IMR-90 (cell line): ENCODE results near the gene TCEAL1. TPM values are rescaled to one million over a fixed set of nuclear protein-coding genes. Genes with fewer than 3 reads are reported as not detected.
A peak's percentile ranks its signal among the peaks of the same experiment; 100 is the strongest.

Source experiments
- ATAC-seq: fragments of 200-7000 bp; cut with Tn5 transposase; 2 replicates; pipeline ENCODE4 v1.9.1; 2020; ENCODE audit warnings: low read depth, mild to moderate bottlenecking, moderate library complexity
- BruUV-seq: library from RNA; stranded (reverse); fragments of 400-500 nt; replicated peaks from 2 replicates; lab custom pipeline; 2021; lab: Mats Ljungman, UMichigan
- CTCF ChIA-PET: fragments of 300-600 bp; formaldehyde crosslinking; extraction: SDS; loops from one replicate; lab custom pipeline; 2021; ENCODE audit warnings: antibody characterized with exemption; lab: Yijun Ruan, JAX
- POLR2A ChIA-PET: fragments of 300-600 bp; sonication (Branson Sonifier 250); formaldehyde crosslinking; loops from one replicate; lab custom pipeline; 2022; ENCODE audit warnings: antibody characterized with exemption; ENCODE audit not compliant: unreplicated experiment; lab: Charles Lee
- DNase-seq: peaks from one replicate; pipeline ENCODE4 v3.0.0; 2013
- H2AFZ ChIP-seq: replicated peaks from 2 replicates; pipeline ENCODE3; 2013; ENCODE audit warnings: low read length, mild to moderate bottlenecking; ENCODE audit not compliant: poor library complexity
- H2AK5ac ChIP-seq: 2 replicates; pipeline ENCODE4 v1.6.1; 2013; ENCODE audit warnings: low read depth, low read length, inconsistent platforms
- H2AK9ac ChIP-seq: replicated peaks from 2 replicates; pipeline ENCODE3; 2013; ENCODE audit warnings: mild to moderate bottlenecking, low read depth, low read length, moderate library complexity; ENCODE audit not compliant: poor library complexity
- H2BK120ac ChIP-seq: 2 replicates; pipeline ENCODE4 v1.6.1; 2013; ENCODE audit warnings: low read depth, low read length, inconsistent platforms
- H2BK15ac ChIP-seq: 3 replicates; pipeline ENCODE4 v1.6.1; 2013; ENCODE audit warnings: low read depth, low read length, inconsistent platforms
- H2BK20ac ChIP-seq: 2 replicates; pipeline ENCODE4 v1.6.1; 2013; ENCODE audit warnings: low read depth, mild to moderate bottlenecking, inconsistent platforms, low read length, moderate library complexity
- H2BK5ac ChIP-seq: 2 replicates; pipeline ENCODE4 v1.6.1; 2013; ENCODE audit warnings: mild to moderate bottlenecking, low read depth, low read length, inconsistent platforms; ENCODE audit not compliant: poor library complexity, severe bottlenecking
- H3K14ac ChIP-seq: replicated peaks from 2 replicates; pipeline ENCODE4 v1.6.1; 2013; ENCODE audit warnings: low read depth, low read length, inconsistent platforms
- H3K18ac ChIP-seq: 2 replicates; pipeline ENCODE4 v1.6.1; 2013; ENCODE audit warnings: low read depth, low read length, control low read depth
- H3K23ac ChIP-seq: 2 replicates; pipeline ENCODE4 v1.6.1; 2013; ENCODE audit warnings: low read depth, low read length, inconsistent platforms
- H3K27ac ChIP-seq: 2 replicates; pipeline ENCODE4 v1.5.1; 2013; ENCODE audit warnings: mild to moderate bottlenecking, control low read depth, low read length; ENCODE audit not compliant: insufficient read depth
- H3K27me3 ChIP-seq: 2 replicates; pipeline ENCODE4 v1.6.1; 2013; ENCODE audit warnings: low read length; ENCODE audit not compliant: control insufficient read depth, insufficient read depth
- H3K36me3 ChIP-seq: 2 replicates; pipeline ENCODE4 v1.6.1; 2013; ENCODE audit warnings: low read length, mixed read lengths; ENCODE audit not compliant: control insufficient read depth, insufficient read depth
- H3K4ac ChIP-seq: 2 replicates; pipeline ENCODE4 v1.6.1; 2013; ENCODE audit warnings: low read depth, low read length, inconsistent platforms
- H3K4me1 ChIP-seq: 2 replicates; pipeline ENCODE4 v1.6.1; 2013; ENCODE audit warnings: low read length, mixed read lengths; ENCODE audit not compliant: control insufficient read depth, insufficient read depth
- H3K4me2 ChIP-seq: 2 replicates; pipeline ENCODE4 v1.6.1; 2013; ENCODE audit warnings: low read depth, mild to moderate bottlenecking, control low read depth, low read length, moderate library complexity
- H3K4me3 ChIP-seq: 2 replicates; pipeline ENCODE4 v1.5.1; 2013; ENCODE audit warnings: low read depth, mild to moderate bottlenecking, control low read depth, low read length, moderate library complexity; ENCODE audit not compliant: insufficient read depth
- H3K56ac ChIP-seq: 2 replicates; pipeline ENCODE4 v1.6.1; 2013; ENCODE audit warnings: low read length, inconsistent platforms; ENCODE audit not compliant: insufficient read depth; ENCODE audit errors: extremely low read depth
- H3K79me1 ChIP-seq, 2 experiments: 2 replicates each; pipeline ENCODE4 v1.6.1; 2013; ENCODE audit warnings: low read length in 2 of 2, inconsistent platforms in 1 of 2, low read depth in 1 of 2
- H3K9ac ChIP-seq: 2 replicates; pipeline ENCODE4 v1.6.1; 2013; ENCODE audit warnings: low read depth, low read length, control low read depth
- H3K9me1 ChIP-seq: 2 replicates; pipeline ENCODE4 v1.6.1; 2013; ENCODE audit warnings: low read length, inconsistent platforms; ENCODE audit not compliant: insufficient read depth
- H3K9me3 ChIP-seq: 2 replicates; pipeline ENCODE4 v1.6.1; 2013; ENCODE audit warnings: low read length; ENCODE audit not compliant: control insufficient read depth, insufficient read depth
- H4K20me1 ChIP-seq: 2 replicates; pipeline ENCODE4 v1.6.1; 2013; ENCODE audit warnings: low read length, inconsistent platforms; ENCODE audit not compliant: insufficient read depth
- H4K5ac ChIP-seq: 2 replicates; pipeline ENCODE4 v1.6.1; 2013; ENCODE audit warnings: mild to moderate bottlenecking, low read depth, low read length, control low read depth
- H4K8ac ChIP-seq, 2 experiments: 2 replicates each; pipeline ENCODE4 v1.6.1; 2013; ENCODE audit warnings: low read depth in 2 of 2, low read length in 2 of 2, control low read depth in 1 of 2, inconsistent platforms in 1 of 2
- H4K91ac ChIP-seq: 2 replicates; pipeline ENCODE4 v1.6.1; 2013; ENCODE audit warnings: low read depth, low read length, inconsistent platforms; ENCODE audit not compliant: insufficient read depth
- BHLHE40 ChIP-seq: fragments of 150-350 bp; IDR thresholded peaks from 2 replicates; pipeline ENCODE4 v1.6.1; 2016; ENCODE audit warnings: mild to moderate bottlenecking, low read depth, low read length
- CHD1 ChIP-seq: IDR thresholded peaks from 2 replicates; pipeline ENCODE4 v1.6.1; 2012; ENCODE audit warnings: low read depth, low read length, improper control_type of control experiment
- CTCF ChIP-seq: conservative IDR thresholded peaks from 2 replicates; pipeline ENCODE4 v1.5.1; 2012; ENCODE audit warnings: mild to moderate bottlenecking, low read depth, low read length, improper control_type of control experiment
- MAFK ChIP-seq: IDR thresholded peaks from 2 replicates; pipeline ENCODE4 v1.6.1; 2012; ENCODE audit warnings: low read depth, low read length, improper control_type of control experiment
- MAZ ChIP-seq: IDR thresholded peaks from 2 replicates; pipeline ENCODE4 v1.6.1; 2012; ENCODE audit warnings: low read depth, mild to moderate bottlenecking, low read length, improper control_type of control experiment, moderate library complexity, borderline replicate concordance
- MXI1 ChIP-seq: IDR thresholded peaks from 2 replicates; pipeline ENCODE4 v1.6.1; 2012; ENCODE audit warnings: low read depth, mild to moderate bottlenecking, low read length, moderate library complexity, borderline replicate concordance
- POLR2A ChIP-seq: IDR thresholded peaks from 2 replicates; pipeline ENCODE4 v1.6.1; 2012; ENCODE audit warnings: mild to moderate bottlenecking, low read depth, low read length
- RAD21 ChIP-seq: IDR thresholded peaks from 2 replicates; pipeline ENCODE4 v1.6.1; 2012; ENCODE audit warnings: low read length, improper control_type of control experiment
- RFX5 ChIP-seq: IDR thresholded peaks from 2 replicates; pipeline ENCODE4 v1.8.0; 2012; ENCODE audit warnings: low read depth, mild to moderate bottlenecking, low read length, moderate library complexity
- USF2 ChIP-seq: fragments of 150-350 bp; IDR thresholded peaks from 2 replicates; pipeline ENCODE4 v1.6.1; 2017; ENCODE audit warnings: mild to moderate bottlenecking, antibody characterized with exemption, low read length, low read depth
- WGBS, 2 experiments: methylation state at CpG; one replicate each; pipeline versions ENCODE4 v1.1.5 to v1.1.7; 2013; ENCODE audit warnings: missing lambda C conversion rate in 2 of 2; ENCODE audit not compliant: insufficient read length in 1 of 2; ENCODE audit errors: extremely low coverage in 2 of 2; 5-methylcytosine and 5-hydroxymethylcytosine counted together
- dilution Hi-C: fragments of 300-500 bp; cut with HindIII; formaldehyde crosslinking; loops from one replicate; pipeline ENCODE4 v1.14.3; 2018; ENCODE audit warnings: low sequenced_read_pairs; ENCODE audit not compliant: unreplicated experiment
- in situ Hi-C: fragments of 300-500 bp; cut with MboI; formaldehyde crosslinking; loops from 3 replicates; pipeline ENCODE4 v1.14.3; 2019; ENCODE audit warnings: low sequenced_read_pairs, inconsistent platforms, mixed read lengths
- intact Hi-C: fragments of 100-400 bp; cut with micrococcal nuclease; formaldehyde crosslinking; loops from 2 replicates; pipeline ENCODE4 v1.10.0; 2022
- polyA plus RNA-seq, 3 experiments: library from polyadenylated mRNA; depleted of rRNA; stranded (reverse); fragments of >200 nt; gene quantifications; 2 replicates each; pipeline ENCODE4 v1.2.3, GENCODE V29; 2012; ENCODE audit warnings: low replicate concordance in 1 of 3
- total RNA-seq: library from RNA; depleted of rRNA; stranded (reverse); fragments of >200 nt; gene quantifications from 2 replicates; pipeline ENCODE4 v1.2.3, GENCODE V29; 2012

The TCEAL1 gene
- total and polyA plus RNA-seq, 2 of the 4 experiments (the other 2 are of a cell fraction) = 9.1 to 21.8 TPM

- Histone ChIP-seq H4K91ac (peak within 1 kb of the TSS; percentile 84), H3K18ac (peak within 1 kb of the TSS; percentile 77; the same call in 1 of the 2 replicates), H3K4ac (peak within 1 kb of the TSS; percentile 95), H3K9ac (peak within 1 kb of the TSS; percentile 98), H2BK20ac (no peak within 1 kb of the TSS), H3K4me1 (no peaks in the 10 kb centered on the region; the same call in 1 of the 2 replicates), H4K8ac (peak within 1 kb of the TSS; percentile 93 to 96), H3K27me3 (no peaks in the 10 kb centered on the region), H4K20me1 (no peaks in the 10 kb centered on the region), H3K4me3 (peak within 1 kb of the TSS; percentile 100), H3K9me3 (no peaks in the 10 kb centered on the region), H3K56ac (peak within 1 kb of the TSS; percentile 38), H2AK9ac (peak within 1 kb of the TSS; percentile 95), H4K5ac (peak within 1 kb of the TSS; percentile 95), H2BK15ac (no peak within 1 kb of the TSS), H3K79me1 (peaks cover 6 to 24% of the 10 kb centered on the region in 2 experiments; a peak in 2 of 4 replicates), H3K36me3 (peaks cover 4% of the 10 kb centered on the region; the same call in 1 of the 2 replicates), H2AK5ac (peak within 1 kb of the TSS; percentile 72; the same call in 1 of the 2 replicates), H3K27ac (peak within 1 kb of the TSS; percentile 96), H2AFZ (peak within 1 kb of the TSS; percentile 94), H3K23ac (peak within 1 kb of the TSS; percentile 98), H2BK120ac (peak within 1 kb of the TSS; percentile 66), H3K14ac (peak within 1 kb of the TSS; percentile 94), H2BK5ac (peak within 1 kb of the TSS; percentile 88), H3K9me1 (no peaks in the 10 kb centered on the region; the same call in 1 of the 2 replicates), H3K4me2 (peak within 1 kb of the TSS; percentile 93)
- dilution Hi-C loops = no loop called here
- in situ Hi-C loops = no loop called here
- TF ChIP-seq MXI1 (no peak), CTCF (no peak), BHLHE40 (peak; percentile 86), USF2 (0 out of 2 replicates have a peak, but pooled peaks have one; percentile 23), MAFK (no peak), RFX5 (no peak), POLR2A (no peak), MAZ (no peak), CHD1 (no peak), RAD21 (no peak)
- intact Hi-C loops = loop anchor here (5.0 kb wide), 1 partner anchor 102 kb away; the partner anchor contains the start of gene MORF4L2
- ATAC-seq (peak; percentile 89), DNase-seq (no peak)
- ChIA-PET CTCF (no interaction called here), POLR2A (interaction anchor here (0.6 kb wide), 1 partner anchor 9 kb away, joined by 3 read pairs; no protein-coding TSS in a partner anchor)
- 20% methylated on average over 36 of the region's 56 CpGs; no CpG with 5 or more reads in 1 of the 2 experiments for WGBS, 2 experiments
- no TSS peak for BruUV-seq
Observed at GRCh38 chrX:103585411-103586313, 43.1 kb upstream of the TCEAL1 start, which contains the start of gene TCEAL4. TSS of gene TCEAL4 (plus strand) at chrX:103585515. CDS start at chrX:103586676, 1,161 bp downstream.
